LNCaP clone FGC (cell line): ENCODE data around the gene VPS29.
"Not testable (repeated sequence)": the region's sequence is repeated elsewhere in the genome, so short reads cannot be mapped to it uniquely, and the experiment has no call there.

Experiments
- DNase-seq: peaks from one replicate; pipeline ENCODE4 v3.0.0-alpha.2; 2011; ENCODE audit warnings: low read depth
- H3K4me3 ChIP-seq: 2 replicates; pipeline ENCODE4 v1.5.1; 2011; ENCODE audit warnings: mild to moderate bottlenecking, low read depth, low read length, control low read depth
- TF ChIP-seq, protein P1 (sequence below): IDR thresholded peaks from 2 replicates; pipeline ENCODE4 v1.5.1; 2012; ENCODE audit warnings: mild to moderate bottlenecking; ENCODE audit not compliant: control insufficient read depth, insufficient read depth; ENCODE audit errors: extremely low read depth

Gene VPS29

DNA sequence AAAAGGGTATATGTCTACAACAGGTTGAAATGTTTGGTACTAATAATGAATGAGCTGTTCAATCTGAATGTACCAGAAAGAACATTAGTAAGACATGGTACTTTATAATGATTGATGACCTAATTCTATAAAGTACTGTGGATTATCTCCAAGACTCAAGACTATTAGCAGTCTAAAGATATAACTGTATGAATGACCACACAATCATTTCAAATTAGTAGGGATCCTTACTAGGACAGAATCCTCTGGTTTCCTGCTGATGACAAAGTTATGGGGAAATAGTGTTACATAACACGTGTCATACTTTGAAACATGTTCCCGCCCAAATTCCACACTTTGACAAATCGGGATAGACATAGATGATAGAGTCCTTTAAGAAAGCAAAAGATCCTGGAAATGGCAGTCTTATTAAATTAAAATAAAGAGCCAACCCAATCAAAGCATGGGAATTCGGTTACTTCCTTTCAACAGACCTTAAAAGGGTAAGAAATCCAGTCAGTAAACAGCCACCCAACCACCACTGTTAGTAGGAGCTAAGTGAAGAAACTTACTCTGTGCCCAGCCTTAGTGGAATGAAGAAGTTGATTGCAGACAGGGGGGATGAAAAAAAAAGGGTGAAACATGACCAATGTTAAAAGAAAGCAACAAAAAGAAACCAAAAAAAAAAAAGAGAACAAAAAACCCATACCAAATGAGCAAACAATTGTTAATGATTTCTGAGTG is 2.8 kb downstream of the VPS29 start:
- DNase-seq: no peak
- no peak overlapping the region for H3K4me3 ChIP-seq
- TF ChIP-seq, protein P1, sequence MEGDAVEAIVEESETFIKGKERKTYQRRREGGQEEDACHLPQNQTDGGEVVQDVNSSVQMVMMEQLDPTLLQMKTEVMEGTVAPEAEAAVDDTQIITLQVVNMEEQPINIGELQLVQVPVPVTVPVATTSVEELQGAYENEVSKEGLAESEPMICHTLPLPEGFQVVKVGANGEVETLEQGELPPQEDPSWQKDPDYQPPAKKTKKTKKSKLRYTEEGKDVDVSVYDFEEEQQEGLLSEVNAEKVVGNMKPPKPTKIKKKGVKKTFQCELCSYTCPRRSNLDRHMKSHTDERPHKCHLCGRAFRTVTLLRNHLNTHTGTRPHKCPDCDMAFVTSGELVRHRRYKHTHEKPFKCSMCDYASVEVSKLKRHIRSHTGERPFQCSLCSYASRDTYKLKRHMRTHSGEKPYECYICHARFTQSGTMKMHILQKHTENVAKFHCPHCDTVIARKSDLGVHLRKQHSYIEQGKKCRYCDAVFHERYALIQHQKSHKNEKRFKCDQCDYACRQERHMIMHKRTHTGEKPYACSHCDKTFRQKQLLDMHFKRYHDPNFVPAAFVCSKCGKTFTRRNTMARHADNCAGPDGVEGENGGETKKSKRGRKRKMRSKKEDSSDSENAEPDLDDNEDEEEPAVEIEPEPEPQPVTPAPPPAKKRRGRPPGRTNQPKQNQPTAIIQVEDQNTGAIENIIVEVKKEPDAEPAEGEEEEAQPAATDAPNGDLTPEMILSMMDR: no peak

DNA sequence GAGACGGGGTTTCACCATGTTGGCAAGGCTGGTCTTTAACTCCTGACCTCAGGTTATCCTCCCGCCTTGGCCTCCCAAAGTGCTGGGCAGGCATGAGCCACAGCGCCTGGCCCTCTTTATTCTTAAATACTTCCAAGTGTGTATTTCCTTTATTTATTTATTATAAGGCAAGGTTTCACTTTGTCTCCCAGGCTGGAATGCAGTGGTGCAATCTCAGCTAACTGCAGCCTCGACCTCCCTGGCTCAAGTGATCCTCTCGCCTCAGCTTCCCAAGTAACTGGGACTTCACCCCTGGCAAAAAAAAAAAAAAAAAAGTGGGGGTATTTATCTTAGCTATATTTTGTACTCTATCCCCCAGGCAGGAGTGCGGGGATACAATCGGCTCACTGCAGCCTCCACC is 26.5 kb downstream of the VPS29 start:
- TF ChIP-seq, protein P1: no peak
- H3K4me3 ChIP-seq: no peak overlapping the region
- DNase-seq: no peak

DNA sequence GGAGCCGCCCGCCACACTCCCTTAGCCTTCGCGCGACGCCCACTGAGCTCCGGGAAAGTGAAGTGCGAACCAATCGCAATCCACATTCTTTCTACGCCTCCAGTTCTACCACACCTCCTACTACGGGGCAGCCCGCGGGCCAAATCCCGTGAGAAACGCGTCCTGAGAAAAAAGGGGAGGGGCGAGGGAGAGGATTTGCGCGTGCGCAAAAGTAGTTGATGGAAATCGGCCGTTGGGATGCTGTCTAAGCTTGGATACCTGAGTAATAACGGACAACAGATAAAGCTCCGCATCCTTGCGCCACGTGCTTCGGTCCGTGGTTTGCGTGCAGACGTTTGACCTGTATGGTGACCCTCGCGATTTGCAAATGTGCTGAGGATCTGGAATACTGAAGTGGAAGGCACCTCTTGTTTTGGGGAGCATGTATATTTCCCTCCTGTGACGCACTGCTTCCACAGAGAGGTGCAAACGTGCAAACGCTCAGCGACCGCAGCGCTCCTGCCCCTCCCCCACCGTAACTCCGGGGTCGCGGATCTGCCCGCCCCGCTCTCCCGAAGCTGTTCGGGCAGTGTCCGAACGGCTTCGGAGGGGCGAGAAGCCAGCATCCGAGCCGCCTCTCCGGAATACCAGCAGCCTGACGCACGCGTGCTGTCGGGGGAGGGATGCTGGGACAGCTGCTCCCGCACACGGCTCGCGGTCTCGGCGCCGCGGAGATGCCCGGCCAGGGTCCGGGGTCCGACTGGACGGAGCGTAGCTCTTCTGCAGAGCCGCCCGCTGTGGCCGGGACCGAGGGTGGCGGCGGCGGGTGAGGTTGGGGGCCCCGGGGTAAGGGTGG is 33.5 kb downstream of the VPS29 start, which contains the start of the genes FAM216A and GPN3:
TSS of gene FAM216A (plus strand) at position 632 of the 835 bp plus-strand sequence. CDS start at position 663, 31 bp downstream.
TSS of gene GPN3 (minus strand) at position 44 of the 835 bp plus-strand sequence. CDS start 54 bp downstream, outside the sequence.
- DNase-seq: peak; percentile 97
- TF ChIP-seq, protein P1: no peak

DNA sequence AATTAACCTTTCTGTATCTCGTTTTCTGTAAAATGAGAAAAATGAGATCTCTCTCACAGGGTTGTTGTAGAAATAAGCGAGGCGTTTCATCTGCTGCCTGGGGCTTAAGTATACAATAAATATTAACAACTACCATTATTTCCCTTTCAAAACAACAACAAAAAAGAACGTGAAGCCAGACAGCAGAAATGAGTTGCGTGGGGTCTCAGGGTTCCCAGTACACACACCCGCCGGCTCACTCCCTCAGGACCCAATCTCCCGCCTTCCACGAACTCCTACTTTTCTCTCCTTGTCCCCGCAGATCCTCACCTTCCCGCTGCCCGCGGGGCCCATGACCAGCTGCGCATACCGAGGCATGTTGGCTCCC is 34.1 kb downstream of the VPS29 start:
- TF ChIP-seq, protein P1: no peak
- no peak for DNase-seq
- H3K4me3 ChIP-seq: peak overlapping the region; percentile 65

More for the DNA sequence above, 33.5 kb downstream of the VPS29 start, which contains the start of the genes FAM216A and GPN3:
- peak within 1 kb of the TSS; percentile 65 for H3K4me3 ChIP-seq

DNA sequence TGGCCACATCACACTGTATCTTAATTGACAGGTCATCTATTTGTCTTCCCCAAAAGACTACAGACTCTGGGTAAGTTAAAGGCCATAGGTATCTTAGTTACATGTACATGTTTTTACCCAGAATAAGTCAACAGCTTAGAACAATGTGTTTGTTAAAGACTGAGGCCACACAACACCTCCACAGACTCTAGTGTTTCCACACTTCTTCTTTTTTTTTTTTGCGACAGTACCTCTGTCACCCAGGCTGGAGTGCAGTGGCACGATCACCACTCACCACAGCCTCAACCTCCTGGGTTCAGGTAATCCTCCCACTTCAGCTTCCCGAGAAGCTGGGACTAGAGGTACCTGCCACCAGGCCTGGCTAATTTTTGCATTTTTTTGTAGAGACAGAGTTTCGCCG is 35.1 kb downstream of the VPS29 start:
- no peak for DNase-seq
- peak overlapping the region; percentile 65 for H3K4me3 ChIP-seq
- TF ChIP-seq, protein P1: no peak

DNA sequence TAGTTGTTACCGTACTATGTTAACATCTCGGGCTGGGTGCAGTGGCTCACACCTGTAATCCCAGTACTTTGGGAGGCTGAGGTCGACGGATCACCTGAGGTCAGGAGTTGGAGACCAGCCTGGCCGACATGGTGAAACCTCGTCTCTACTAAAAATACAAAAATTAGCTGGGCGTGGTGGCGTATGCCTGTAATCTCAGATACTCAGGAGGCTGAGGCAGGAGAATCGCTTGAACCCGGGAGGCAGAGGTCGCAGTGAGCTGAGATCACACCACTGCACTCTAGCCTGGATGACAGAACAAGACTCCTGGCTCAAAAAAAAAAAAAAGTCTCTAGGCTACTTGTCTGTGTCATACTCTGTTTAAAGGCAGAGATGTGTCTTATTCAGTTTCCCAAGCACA is 36.1 kb downstream of the VPS29 start:
- not testable (repeated sequence) for DNase-seq, H3K4me3 ChIP-seq

DNA sequence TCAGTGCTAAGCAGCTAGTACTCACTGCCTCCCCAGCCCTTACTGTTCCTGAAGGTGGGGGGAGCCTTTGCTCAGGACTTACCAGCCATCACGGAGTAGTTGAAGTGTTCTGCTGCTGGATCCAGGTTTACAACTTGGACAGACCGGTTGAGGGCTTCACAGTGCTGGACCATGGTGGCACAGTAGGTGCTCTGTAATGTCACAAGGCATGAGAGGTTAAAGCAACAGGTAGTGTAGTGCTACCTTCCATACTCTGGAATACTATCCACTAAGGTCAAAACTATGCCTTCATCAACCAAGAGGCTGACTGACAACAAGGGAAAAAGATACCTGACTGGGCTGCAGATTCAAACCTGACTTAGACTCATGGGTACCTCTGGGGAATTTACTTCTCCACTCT is 36.9 kb downstream of the VPS29 start:
- H3K4me3 ChIP-seq: no peak overlapping the region
- TF ChIP-seq, protein P1: no peak
- no peak for DNase-seq

DNA sequence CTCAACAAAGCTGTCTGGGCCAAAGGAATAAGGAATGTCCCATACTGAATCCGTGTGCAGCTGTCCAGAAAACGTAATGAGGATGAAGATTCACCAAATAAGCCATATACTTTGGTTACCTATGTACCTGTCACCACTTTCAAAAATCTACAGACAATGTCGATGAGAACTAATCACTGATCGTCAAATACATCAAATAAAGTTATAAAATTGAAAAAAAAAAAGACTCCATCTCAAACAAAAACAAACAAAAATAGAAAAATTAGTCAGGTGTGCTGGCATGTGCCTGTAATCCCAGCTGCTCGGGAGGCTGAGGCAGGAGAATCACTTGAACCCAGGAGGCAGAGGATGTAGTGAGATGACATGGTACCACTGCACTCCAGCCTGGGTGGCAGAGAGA is 40.7 kb downstream of the VPS29 start:
- H3K4me3 ChIP-seq, DNase-seq: not testable (repeated sequence)
